ENCODE data around the gene GLDN.
A peak's percentile ranks its signal among the peaks of the same experiment; 100 is the strongest.

GLDN gene

GRCh38 chr15:51341366-51342226 is at the start of gene GLDN:
Gene GLDN (plus strand): TSS chr15:51341655. CDS start chr15:51341685, 30 bp downstream.
- no peak for TF ChIP-seq JUND (IDR thresholded peaks at IDR 0.05; ENCODE audit: low read depth)
- DNase-seq (ENCODE audit: low read depth in 1 of 2, low spot score in 1 of 2), result peak in 1 of 2 experiments; percentile 11
- in situ Hi-C loops (cut with HindIII; ENCODE audit: low pct_unique_long_range_greater_than_20kb, low sequenced_read_pairs), result no loop called here

GRCh38 chr15:51298620-51299019 is 42.8 kb upstream of the GLDN start:
- DNase-seq (ENCODE audit: low read depth in 1 of 2, low spot score in 1 of 2), result no peak
- in situ Hi-C loops (cut with HindIII; ENCODE audit: low pct_unique_long_range_greater_than_20kb, low sequenced_read_pairs), result no loop called here
- TF ChIP-seq JUND (IDR thresholded peaks at IDR 0.05; ENCODE audit: low read depth), result no peak

GRCh38 chr15:51299187-51300015 is 42.1 kb upstream of the GLDN start:
- no peak for TF ChIP-seq JUND (IDR thresholded peaks at IDR 0.05; ENCODE audit: low read depth)
- in situ Hi-C loops (cut with HindIII; ENCODE audit: low pct_unique_long_range_greater_than_20kb, low sequenced_read_pairs), result no loop called here
- no peak for DNase-seq (ENCODE audit: low read depth in 1 of 2, low spot score in 1 of 2)

- DNase-seq (ENCODE audit: low read depth in 1 of 2, low spot score in 1 of 2), result no peak
- in situ Hi-C loops (cut with HindIII; ENCODE audit: low pct_unique_long_range_greater_than_20kb, low sequenced_read_pairs), result no loop called here
- TF ChIP-seq JUND (IDR thresholded peaks at IDR 0.05; ENCODE audit: low read depth), result no peak
Measured at GRCh38 chr15:51302480-51302879, 39.0 kb upstream of the GLDN start.

- TF ChIP-seq JUND (IDR thresholded peaks at IDR 0.05; ENCODE audit: low read depth), result no peak
Measured at GRCh38 chr15:51303462-51303980, 37.9 kb upstream of the GLDN start.

GRCh38 chr15:51307325-51307724 is 34.1 kb upstream of the GLDN start:
- no peak for TF ChIP-seq JUND (IDR thresholded peaks at IDR 0.05; ENCODE audit: low read depth)
- no peak for DNase-seq (ENCODE audit: low read depth in 1 of 2, low spot score in 1 of 2)
- in situ Hi-C loops (cut with HindIII; ENCODE audit: low pct_unique_long_range_greater_than_20kb, low sequenced_read_pairs), result no loop called here

More at GRCh38 chr15:51303462-51303980, 37.9 kb upstream of the GLDN start:
- DNase-seq (ENCODE audit: low read depth in 1 of 2, low spot score in 1 of 2), result no peak
- in situ Hi-C loops (cut with HindIII; ENCODE audit: low pct_unique_long_range_greater_than_20kb, low sequenced_read_pairs), result no loop called here

GRCh38 chr15:51307811-51308210 is 33.6 kb upstream of the GLDN start:
- DNase-seq (ENCODE audit: low read depth in 1 of 2, low spot score in 1 of 2), result no peak
- in situ Hi-C loops (cut with HindIII; ENCODE audit: low pct_unique_long_range_greater_than_20kb, low sequenced_read_pairs), result no loop called here
- TF ChIP-seq JUND (IDR thresholded peaks at IDR 0.05; ENCODE audit: low read depth), result no peak

- TF ChIP-seq JUND (IDR thresholded peaks at IDR 0.05; ENCODE audit: low read depth), result no peak
- no peak for DNase-seq (ENCODE audit: low read depth in 1 of 2, low spot score in 1 of 2)
- in situ Hi-C loops (cut with HindIII; ENCODE audit: low pct_unique_long_range_greater_than_20kb, low sequenced_read_pairs), result no loop called here
Measured at GRCh38 chr15:51310064-51310463, 31.4 kb upstream of the GLDN start.

- DNase-seq (ENCODE audit: low read depth in 1 of 2, low spot score in 1 of 2), result no peak
- in situ Hi-C loops (cut with HindIII; ENCODE audit: low pct_unique_long_range_greater_than_20kb, low sequenced_read_pairs), result no loop called here
- TF ChIP-seq JUND (IDR thresholded peaks at IDR 0.05; ENCODE audit: low read depth), result no peak
Measured at GRCh38 chr15:51311510-51311909, 29.9 kb upstream of the GLDN start.

GRCh38 chr15:51312166-51313073 is 29.0 kb upstream of the GLDN start:
- in situ Hi-C loops (cut with HindIII; ENCODE audit: low pct_unique_long_range_greater_than_20kb, low sequenced_read_pairs), result no loop called here
- peak; percentile 5 to 25 for DNase-seq (ENCODE audit: low read depth in 1 of 2, low spot score in 1 of 2)
- TF ChIP-seq JUND (IDR thresholded peaks at IDR 0.05; ENCODE audit: low read depth), result no peak

- in situ Hi-C loops (cut with HindIII; ENCODE audit: low pct_unique_long_range_greater_than_20kb, low sequenced_read_pairs), result no loop called here
- no peak for TF ChIP-seq JUND (IDR thresholded peaks at IDR 0.05; ENCODE audit: low read depth)
- no peak for DNase-seq (ENCODE audit: low read depth in 1 of 2, low spot score in 1 of 2)
Measured at GRCh38 chr15:51313074-51313393, 28.4 kb upstream of the GLDN start.

GRCh38 chr15:51313644-51314280 is 27.7 kb upstream of the GLDN start:
- no peak for TF ChIP-seq JUND (IDR thresholded peaks at IDR 0.05; ENCODE audit: low read depth)
- in situ Hi-C loops (cut with HindIII; ENCODE audit: low pct_unique_long_range_greater_than_20kb, low sequenced_read_pairs), result no loop called here
- DNase-seq (ENCODE audit: low read depth in 1 of 2, low spot score in 1 of 2), result no peak

Data from T47D (cell line).